HFF-Myc (cell line): ENCODE measurements around the gene DOC2B.

ENCODE experiments used
- DNase-seq: peaks from one replicate; pipeline ENCODE4 v3.0.0-alpha.2; 2011; ENCODE audit warnings: low read depth; ENCODE audit errors: extremely low read depth
- H3K4me3 ChIP-seq: replicated peaks from 2 replicates; pipeline ENCODE4 v1.5.1; 2011; ENCODE audit warnings: low read depth, mild to moderate bottlenecking, control low read depth, low read length
- CTCF ChIP-seq: IDR thresholded peaks from 2 replicates; pipeline ENCODE4 v1.5.1; 2012; ENCODE audit warnings: mild to moderate bottlenecking, low read depth, low read length, control low read depth; ENCODE audit errors: missing control alignments

The DOC2B gene

GRCh38 chr17:161481-161880, 20.0 kb downstream of the DOC2B start:
- H3K4me3 ChIP-seq: no peak overlapping the region
- no peak for DNase-seq
- no peak for TF ChIP-seq CTCF

GRCh38 chr17:160336-160735, 21.1 kb downstream of the DOC2B start:
- no peak for TF ChIP-seq CTCF
- DNase-seq: no peak

GRCh38 chr17:159609-160008, 21.8 kb downstream of the DOC2B start:
- DNase-seq: no peak
- TF ChIP-seq CTCF: no peak
- H3K4me3 ChIP-seq: no peak overlapping the region

More at GRCh38 chr17:160336-160735, 21.1 kb downstream of the DOC2B start:
- H3K4me3 ChIP-seq: no peak overlapping the region

- no peak for DNase-seq
- TF ChIP-seq CTCF: no peak
- H3K4me3 ChIP-seq: no peak overlapping the region
Observed at GRCh38 chr17:158379-158778, 23.1 kb downstream of the DOC2B start.

- TF ChIP-seq CTCF: no peak
- no peak overlapping the region for H3K4me3 ChIP-seq
Observed at GRCh38 chr17:157901-158300, 23.5 kb downstream of the DOC2B start.

GRCh38 chr17:156946-157345, 24.5 kb downstream of the DOC2B start:
- no peak for DNase-seq
- H3K4me3 ChIP-seq: no peak overlapping the region
- TF ChIP-seq CTCF: no peak

More at GRCh38 chr17:157901-158300, 23.5 kb downstream of the DOC2B start:
- no peak for DNase-seq

- no peak for TF ChIP-seq CTCF
- no peak for DNase-seq
Observed at GRCh38 chr17:156094-156621, 25.3 kb downstream of the DOC2B start.

More at GRCh38 chr17:156094-156621, 25.3 kb downstream of the DOC2B start:
- H3K4me3 ChIP-seq: no peak overlapping the region
